Lower lobe of right lung (tissue), 2 donors: ENCODE results near the gene AGBL1. TPM values are rescaled to one million over a fixed set of nuclear protein-coding genes. Genes with fewer than 3 reads are reported as not detected.

Experiments
- ATAC-seq, 2 donors: fragments of 200-7000 bp; cut with Tn5 transposase; one replicate each; pipeline ENCODE4 v1.9.1; 2020 to 2022; ENCODE audit warnings: mild to moderate bottlenecking in 2 of 2, moderate library complexity in 2 of 2
- DNase-seq: peaks from one replicate; pipeline ENCODE4 v3.0.0-alpha.2; 2020
- H3K27ac ChIP-seq: fragments of 200-600 bp; one replicate; pipeline ENCODE4 v1.8.0; 2022
- H3K27me3 ChIP-seq: fragments of 200-600 bp; one replicate; pipeline ENCODE4 v1.8.0; 2022; ENCODE audit warnings: low read depth
- H3K36me3 ChIP-seq: fragments of 200-600 bp; one replicate; pipeline ENCODE4 v1.8.0; 2022; ENCODE audit warnings: mild to moderate bottlenecking
- H3K4me1 ChIP-seq: fragments of 200-600 bp; one replicate; pipeline ENCODE4 v1.8.0; 2022
- H3K4me3 ChIP-seq: fragments of 200-600 bp; one replicate; pipeline ENCODE4 v1.8.0; 2022; ENCODE audit warnings: mild to moderate bottlenecking
- H3K9me3 ChIP-seq: fragments of 200-600 bp; one replicate; pipeline ENCODE4 v1.8.0; 2022
- CTCF ChIP-seq: fragments of 200-600 bp; IDR thresholded peaks from one replicate; pipeline ENCODE4 v1.8.0; 2022; ENCODE audit warnings: antibody characterized with exemption, mild to moderate bottlenecking
- intact Hi-C: fragments of 100-400 bp; cut with DNase I; formaldehyde crosslinking; loops from one replicate; pipeline ENCODE4 v1.11.0; 2022
- total RNA-seq: library from RNA; stranded (reverse); fragmentation: NEBNext Ultra II Directional; extraction: Animal tissue kit (Norgen Biotek cat#: 25700); gene quantifications from one replicate; pipeline ENCODE4 v1.2.1, GENCODE V29; 2021
- donor health status: DM: no; HTN: yes; CAD: no; lungs with severe emphysema.

Gene AGBL1
- total RNA-seq, 1 donor from 2014 or later, result 12.0 TPM

GRCh38 chr15:86041399-86041798 is 38.3 kb upstream of the AGBL1 start:
- no peak for DNase-seq
- H3K4me3 ChIP-seq, result no peak overlapping the region
- intact Hi-C loops, result no loop called here
- no peaks in the 10 kb centered on the region for H3K36me3 ChIP-seq
- TF ChIP-seq CTCF, result no peak
- H3K27me3 ChIP-seq, result peaks cover 5% of the 10 kb centered on the region
- H3K27ac ChIP-seq, result no peak overlapping the region
- H3K9me3 ChIP-seq, result no peaks in the 10 kb centered on the region
- H3K4me1 ChIP-seq, result no peaks in the 10 kb centered on the region
- no peak for ATAC-seq

- Histone ChIP-seq H3K27me3 (peaks cover 5% of the 10 kb centered on the region), H3K27ac (no peak overlapping the region), H3K36me3 (no peaks in the 10 kb centered on the region), H3K4me3 (no peak overlapping the region), H3K9me3 (no peaks in the 10 kb centered on the region), H3K4me1 (no peaks in the 10 kb centered on the region)
- intact Hi-C loops, result no loop called here
- DNase-seq, result no peak
- ATAC-seq, result no peak
- no peak for TF ChIP-seq CTCF
These were observed 37.4 kb upstream of the AGBL1 start for GRCh38 chr15:86042226-86042625.

GRCh38 chr15:86044981-86045380 is 34.7 kb upstream of the AGBL1 start:
- no peak overlapping the region for H3K4me3 ChIP-seq
- TF ChIP-seq CTCF, result no peak
- H3K4me1 ChIP-seq, result no peaks in the 10 kb centered on the region
- intact Hi-C loops, result no loop called here
- ATAC-seq (no peak), DNase-seq (no peak)
- H3K36me3 ChIP-seq, result no peaks in the 10 kb centered on the region
- H3K27ac ChIP-seq, result no peak overlapping the region
- H3K9me3 ChIP-seq, result no peaks in the 10 kb centered on the region
- H3K27me3 ChIP-seq, result peaks cover 5% of the 10 kb centered on the region

- Histone ChIP-seq H3K27me3 (no peaks in the 10 kb centered on the region), H3K9me3 (no peaks in the 10 kb centered on the region), H3K4me1 (no peaks in the 10 kb centered on the region), H3K4me3 (no peak overlapping the region), H3K36me3 (no peaks in the 10 kb centered on the region), H3K27ac (no peak overlapping the region)
- intact Hi-C loops, result no loop called here
- ATAC-seq (no peak), DNase-seq (no peak)
- no peak for TF ChIP-seq CTCF
These were observed 25.3 kb upstream of the AGBL1 start for GRCh38 chr15:86054338-86054737.

- no peak overlapping the region for H3K27ac ChIP-seq
- intact Hi-C loops, result no loop called here
- TF ChIP-seq CTCF, result no peak
- H3K27me3 ChIP-seq, result no peaks in the 10 kb centered on the region
- DNase-seq, result no peak
- H3K4me3 ChIP-seq, result no peak overlapping the region
- no peaks in the 10 kb centered on the region for H3K36me3 ChIP-seq
- no peaks in the 10 kb centered on the region for H3K4me1 ChIP-seq
- H3K9me3 ChIP-seq, result no peaks in the 10 kb centered on the region
- ATAC-seq, result peak; percentile 19 to 34
These were observed 24.0 kb upstream of the AGBL1 start for GRCh38 chr15:86055688-86056087.

- no peak for TF ChIP-seq CTCF
- no peak for ATAC-seq
- H3K27me3 ChIP-seq, result no peaks in the 10 kb centered on the region
- DNase-seq, result no peak
- no peaks in the 10 kb centered on the region for H3K9me3 ChIP-seq
- no peak overlapping the region for H3K4me3 ChIP-seq
- H3K4me1 ChIP-seq, result no peaks in the 10 kb centered on the region
- no peak overlapping the region for H3K27ac ChIP-seq
- intact Hi-C loops, result no loop called here
- H3K36me3 ChIP-seq, result no peaks in the 10 kb centered on the region
These were observed 19.8 kb upstream of the AGBL1 start for GRCh38 chr15:86059851-86060250.
